GM06990 (cell line): ENCODE results near the gene ANKLE1.

Experiments used
- DNase-seq: peaks from one replicate; pipeline ENCODE4 v3.0.0-alpha.2; 2011; ENCODE audit not compliant: insufficient read length; ENCODE audit errors: extremely low read depth
- H3K27me3 ChIP-seq: replicated peaks from 2 replicates; pipeline ENCODE4 v1.6.0; 2011; ENCODE audit warnings: low read length; ENCODE audit not compliant: control insufficient read depth, insufficient read depth
- H3K36me3 ChIP-seq: 2 replicates; pipeline ENCODE4 v1.5.1; 2011; ENCODE audit warnings: low read length; ENCODE audit not compliant: control insufficient read depth, insufficient read depth
- H3K4me3 ChIP-seq: replicated peaks from 2 replicates; pipeline ENCODE4 v1.5.1; 2011; ENCODE audit warnings: low read depth, mild to moderate bottlenecking, control low read depth, low read length
- TF ChIP-seq, protein P1 (sequence below): IDR thresholded peaks from 2 replicates; pipeline ENCODE4 v1.5.1; 2011; ENCODE audit warnings: low read length, control low read depth, mild to moderate bottlenecking, inconsistent platforms; ENCODE audit not compliant: insufficient read depth, poor library complexity, severe bottlenecking

Gene ANKLE1

DNA sequence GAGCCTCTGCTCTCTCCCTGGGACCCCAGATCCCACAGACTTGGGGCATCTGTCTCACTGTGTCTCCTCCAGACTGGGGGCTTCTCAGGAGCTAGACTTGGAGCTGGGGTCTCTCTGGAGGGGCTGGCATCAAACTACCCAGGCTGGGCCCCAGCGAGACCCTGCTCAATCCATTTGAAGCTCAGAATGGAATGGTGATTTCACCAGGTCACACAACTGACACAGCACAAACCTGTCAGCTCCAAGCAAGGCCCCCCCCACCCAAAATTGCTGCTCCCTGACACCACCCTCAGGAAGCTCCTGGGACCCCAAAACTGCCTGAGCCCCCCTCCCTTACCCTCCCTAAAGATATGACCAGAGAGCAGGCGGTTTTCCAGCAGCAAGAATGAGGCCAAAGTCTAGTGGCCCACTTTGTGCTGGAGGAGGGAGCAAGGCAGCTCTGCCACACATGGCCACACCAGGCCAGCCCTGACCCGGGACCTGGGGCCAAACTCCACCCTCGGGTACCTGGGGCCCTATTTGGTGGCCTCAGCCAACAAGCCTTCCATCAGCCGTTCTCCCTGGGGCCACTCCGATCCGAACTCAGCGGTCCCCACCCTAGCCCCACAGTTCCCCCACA, 38.4 kb upstream of the ANKLE1 start:
- Histone ChIP-seq H3K36me3 (no peaks in the 10 kb centered on the region), H3K4me3 (peak overlapping the region; percentile 73), H3K27me3 (no peaks in the 10 kb centered on the region)
- DNase-seq = no peak
- TF ChIP-seq, protein P1, sequence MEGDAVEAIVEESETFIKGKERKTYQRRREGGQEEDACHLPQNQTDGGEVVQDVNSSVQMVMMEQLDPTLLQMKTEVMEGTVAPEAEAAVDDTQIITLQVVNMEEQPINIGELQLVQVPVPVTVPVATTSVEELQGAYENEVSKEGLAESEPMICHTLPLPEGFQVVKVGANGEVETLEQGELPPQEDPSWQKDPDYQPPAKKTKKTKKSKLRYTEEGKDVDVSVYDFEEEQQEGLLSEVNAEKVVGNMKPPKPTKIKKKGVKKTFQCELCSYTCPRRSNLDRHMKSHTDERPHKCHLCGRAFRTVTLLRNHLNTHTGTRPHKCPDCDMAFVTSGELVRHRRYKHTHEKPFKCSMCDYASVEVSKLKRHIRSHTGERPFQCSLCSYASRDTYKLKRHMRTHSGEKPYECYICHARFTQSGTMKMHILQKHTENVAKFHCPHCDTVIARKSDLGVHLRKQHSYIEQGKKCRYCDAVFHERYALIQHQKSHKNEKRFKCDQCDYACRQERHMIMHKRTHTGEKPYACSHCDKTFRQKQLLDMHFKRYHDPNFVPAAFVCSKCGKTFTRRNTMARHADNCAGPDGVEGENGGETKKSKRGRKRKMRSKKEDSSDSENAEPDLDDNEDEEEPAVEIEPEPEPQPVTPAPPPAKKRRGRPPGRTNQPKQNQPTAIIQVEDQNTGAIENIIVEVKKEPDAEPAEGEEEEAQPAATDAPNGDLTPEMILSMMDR = no peak

- no peaks in the 10 kb centered on the region for H3K27me3 ChIP-seq
- no peaks in the 10 kb centered on the region for H3K36me3 ChIP-seq
- H3K4me3 ChIP-seq = peak overlapping the region; percentile 73
- TF ChIP-seq, protein P1 = no peak
- no peak for DNase-seq
Observed at GRCh38 chr19:17243830-17244617, 37.7 kb upstream of the ANKLE1 start.

DNA sequence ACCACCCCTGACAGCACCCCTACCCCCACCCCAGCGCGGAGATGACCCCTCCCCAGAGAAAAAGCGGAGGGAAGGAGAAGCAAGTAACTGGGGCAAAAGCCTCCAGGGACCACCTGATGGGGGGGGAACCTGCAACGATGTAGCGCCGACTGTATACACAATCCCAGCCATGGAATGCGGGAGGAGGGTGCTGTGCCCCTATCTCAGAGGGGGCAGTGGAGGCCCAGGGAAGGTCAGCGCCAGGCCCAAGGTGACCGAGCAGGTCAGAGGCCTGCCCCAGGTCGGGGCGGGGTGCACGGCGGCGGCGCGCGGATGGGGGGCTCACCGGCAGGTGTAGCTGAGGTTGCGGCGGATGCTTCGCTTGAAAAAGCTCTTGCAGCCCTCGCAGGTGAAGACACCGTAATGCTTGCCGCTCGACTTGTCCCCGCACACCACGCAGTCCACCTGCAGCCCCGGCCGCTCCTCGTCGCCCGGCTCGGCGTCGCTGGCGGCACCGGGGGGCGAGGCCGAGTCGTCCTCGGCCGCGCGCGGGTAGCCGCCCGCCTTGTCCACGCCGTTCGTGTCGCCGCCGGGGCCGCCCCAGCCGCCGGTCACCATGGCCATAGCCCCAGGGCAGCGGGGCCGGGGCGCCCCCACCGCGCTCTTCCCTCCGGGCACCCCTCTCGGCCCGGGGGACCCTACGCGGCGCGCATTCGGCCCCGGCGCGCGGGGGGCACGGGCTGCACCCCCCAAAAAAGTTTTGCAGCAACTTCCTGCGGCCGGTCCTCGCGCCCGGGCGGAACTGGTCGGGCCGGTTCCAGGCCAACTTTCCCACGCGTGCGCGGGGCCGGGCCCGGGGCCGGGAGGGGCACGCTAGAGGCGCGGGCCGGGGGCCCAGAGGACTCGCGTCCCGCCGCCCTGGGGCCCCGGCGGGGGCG, 36.8 kb upstream of the ANKLE1 start:
- TF ChIP-seq, protein P1 = no peak
- H3K27me3 ChIP-seq = no peaks in the 10 kb centered on the region
- no peaks in the 10 kb centered on the region for H3K36me3 ChIP-seq
- DNase-seq = no peak
- H3K4me3 ChIP-seq = peak overlapping the region; percentile 73

- TF ChIP-seq, protein P1 = no peak
- peak within 1 kb of the TSS; percentile 73 for H3K4me3 ChIP-seq
- H3K36me3 ChIP-seq = no peaks in the 10 kb centered on the region
- DNase-seq = no peak
- H3K27me3 ChIP-seq = no peaks in the 10 kb centered on the region
Observed at GRCh38 chr19:17245535-17245984, 36.1 kb upstream of the ANKLE1 start, which contains the start of gene NR2F6. Gene NR2F6, minus strand, starts transcription at chr19:17245919. Its CDS starts 699 bp downstream, at chr19:17245220.

GRCh38 chr19:17246681-17247425, 34.8 kb upstream of the ANKLE1 start:
- Histone ChIP-seq H3K27me3 (no peaks in the 10 kb centered on the region), H3K36me3 (no peaks in the 10 kb centered on the region), H3K4me3 (peak overlapping the region; percentile 62)
- DNase-seq = no peak
- TF ChIP-seq, protein P1 = no peak
